GM23338 (cell line): ENCODE results near the gene MND1.

ENCODE experiments used
- CTCF ChIP-seq, 2 experiments: fragments of 200-600 bp in 1 of 2; sonication (generic) in 1 of 2; conservative IDR thresholded peaks; 2 replicates each; pipeline versions ENCODE4 v1.5.1 to v1.6.1; 2016 to 2017; ENCODE audit warnings: antibody characterized with exemption in 2 of 2, low read depth in 2 of 2, mild to moderate bottlenecking in 2 of 2, moderate library complexity in 1 of 2
- ETS1 ChIP-seq: IDR thresholded peaks from 2 replicates; pipeline ENCODE4 v1.6.1; 2016; ENCODE audit warnings: antibody characterized with exemption
- EZH2 ChIP-seq: fragments of 200-600 bp; sonication (generic); IDR thresholded peaks from one replicate; pipeline ENCODE4 v1.8.0; 2017; ENCODE audit warnings: antibody characterized with exemption, mild to moderate bottlenecking, low read depth; ENCODE audit not compliant: unreplicated experiment
- EZH2phosphoT487 ChIP-seq: fragments of 200-600 bp; sonication (generic); IDR thresholded peaks from one replicate; pipeline ENCODE4 v1.8.1; 2018; ENCODE audit warnings: antibody characterized with exemption; ENCODE audit not compliant: unreplicated experiment
- JUNB ChIP-seq: IDR thresholded peaks from one replicate; pipeline ENCODE4 v1.6.1; 2016; ENCODE audit warnings: antibody characterized with exemption; ENCODE audit not compliant: unreplicated experiment
- NANOG ChIP-seq: IDR thresholded peaks from 2 replicates; pipeline ENCODE4 v1.6.1; 2016; ENCODE audit warnings: antibody characterized with exemption, borderline replicate concordance
- POLR2AphosphoS5 ChIP-seq: IDR thresholded peaks from 2 replicates; pipeline ENCODE4 v1.6.1; 2016; ENCODE audit warnings: antibody characterized with exemption, low read depth
- REST ChIP-seq: IDR thresholded peaks from one replicate; pipeline ENCODE4 v1.6.1; 2018; ENCODE audit warnings: antibody characterized with exemption; ENCODE audit not compliant: unreplicated experiment

GRCh38 chr4:153419029-153419428, 74.5 kb downstream of the MND1 start:
- no peak for TF ChIP-seq CTCF (conservative IDR thresholded peaks at IDR 0.05; ENCODE audit: low read depth in 2 of 2)
- no peak for TF ChIP-seq REST
- TF ChIP-seq EZH2phosphoT487, result no peak
- TF ChIP-seq EZH2, result no peak
- no peak for TF ChIP-seq POLR2AphosphoS5
- TF ChIP-seq JUNB, result no peak
- no peak for TF ChIP-seq ETS1
- no peak for TF ChIP-seq NANOG
